Measurements from ENCODE around the gene FMNL3. TPM values are rescaled to one million over a fixed set of nuclear protein-coding genes. Genes with fewer than 3 reads are reported as not detected.

The FMNL3 gene
- total RNA-seq, 1 donor from 2014 or later: 19.2 TPM

GRCh38 chr12:49703647-49704137, 3.5 kb downstream of the FMNL3 start:
- TF ChIP-seq CTCF (IDR thresholded peaks at IDR 0.05; ENCODE audit: unreplicated experiment): no peak
- no peak for DNase-seq (ENCODE audit: low spot score in 2 of 2, unreplicated experiment in 2 of 2)
- H3K27me3 Mint-ChIP-seq (ENCODE audit: low read depth): peaks cover 31% of the 10 kb centered on the region
- H3K4me1 Mint-ChIP-seq: peaks cover 27% of the 10 kb centered on the region
- no peak overlapping the region for H3K27ac Mint-ChIP-seq
- no peaks in the 10 kb centered on the region for H3K9me3 Mint-ChIP-seq
- no peak overlapping the region for H3K4me3 Mint-ChIP-seq
- H3K36me3 Mint-ChIP-seq: no peaks in the 10 kb centered on the region

GRCh38 chr12:49702676-49703215, 4.5 kb downstream of the FMNL3 start:
- no peak for TF ChIP-seq CTCF (IDR thresholded peaks at IDR 0.05; ENCODE audit: unreplicated experiment)
- DNase-seq (ENCODE audit: low spot score in 2 of 2, unreplicated experiment in 2 of 2): no peak
- Mint-ChIP-seq H3K4me3 (no peak overlapping the region), H3K27me3 (ENCODE audit: low read depth) (peaks cover 22% of the 10 kb centered on the region), H3K36me3 (no peaks in the 10 kb centered on the region), H3K27ac (no peak overlapping the region), H3K4me1 (peaks cover 35% of the 10 kb centered on the region), H3K9me3 (no peaks in the 10 kb centered on the region)

GRCh38 chr12:49702009-49702408, 5.2 kb downstream of the FMNL3 start:
- DNase-seq (ENCODE audit: low spot score in 2 of 2, unreplicated experiment in 2 of 2): no peak
- peaks cover 33% of the 10 kb centered on the region for H3K4me1 Mint-ChIP-seq
- no peaks in the 10 kb centered on the region for H3K36me3 Mint-ChIP-seq
- no peak overlapping the region for H3K27ac Mint-ChIP-seq
- H3K9me3 Mint-ChIP-seq: no peaks in the 10 kb centered on the region
- no peak for TF ChIP-seq CTCF (IDR thresholded peaks at IDR 0.05; ENCODE audit: unreplicated experiment)
- peaks cover 19% of the 10 kb centered on the region for H3K27me3 Mint-ChIP-seq (ENCODE audit: low read depth)
- H3K4me3 Mint-ChIP-seq: no peak overlapping the region

- Mint-ChIP-seq H3K36me3 (no peaks in the 10 kb centered on the region), H3K4me3 (peak overlapping the region; percentile 47), H3K27ac (peak overlapping the region; percentile 89), H3K9me3 (no peaks in the 10 kb centered on the region), H3K4me1 (peaks cover 20% of the 10 kb centered on the region), H3K27me3 (ENCODE audit: low read depth) (no peaks in the 10 kb centered on the region)
- DNase-seq (ENCODE audit: low spot score in 2 of 2, unreplicated experiment in 2 of 2): no peak
- no peak for TF ChIP-seq CTCF (IDR thresholded peaks at IDR 0.05; ENCODE audit: unreplicated experiment)
Measured at GRCh38 chr12:49698619-49699545, 8.3 kb downstream of the FMNL3 start.

- Mint-ChIP-seq H3K9me3 (no peaks in the 10 kb centered on the region), H3K4me1 (peaks cover 18% of the 10 kb centered on the region), H3K4me3 (no peak overlapping the region), H3K27me3 (ENCODE audit: low read depth) (no peaks in the 10 kb centered on the region), H3K27ac (no peak overlapping the region), H3K36me3 (no peaks in the 10 kb centered on the region)
- DNase-seq (ENCODE audit: low spot score in 2 of 2, unreplicated experiment in 2 of 2): no peak
- no peak for TF ChIP-seq CTCF (IDR thresholded peaks at IDR 0.05; ENCODE audit: unreplicated experiment)
Measured at GRCh38 chr12:49697808-49698207, 9.4 kb downstream of the FMNL3 start.
